Endodermal cell (in vitro differentiated cells): ENCODE results near the gene CSRNP2. TPM values are rescaled to one million over a fixed set of nuclear protein-coding genes. Genes with fewer than 3 reads are reported as not detected.
A peak's percentile ranks its signal among the peaks of the same experiment; 100 is the strongest.

Experiments
- DNase-seq: peaks from one replicate; pipeline ENCODE4 v3.0.0-alpha.2; 2017
- H3K27ac ChIP-seq: 2 replicates; pipeline ENCODE4 v1.5.1; 2013; ENCODE audit warnings: mild to moderate bottlenecking, low read depth, low read length, moderate library complexity
- H3K27me3 ChIP-seq: 2 replicates; pipeline ENCODE4 v1.6.1; 2013; ENCODE audit warnings: mild to moderate bottlenecking, low read length, moderate library complexity; ENCODE audit not compliant: insufficient read depth, control insufficient read depth, poor library complexity, severe bottlenecking
- H3K36me3 ChIP-seq: 2 replicates; pipeline ENCODE4 v1.7.0; 2013; ENCODE audit warnings: mild to moderate bottlenecking, low read length, moderate library complexity; ENCODE audit not compliant: control insufficient read depth, insufficient read depth
- H3K4me1 ChIP-seq: one replicate; pipeline ENCODE4 v1.7.0; 2013; ENCODE audit warnings: low read length; ENCODE audit not compliant: control insufficient read depth, insufficient read depth
- H3K4me3 ChIP-seq: 2 replicates; pipeline ENCODE4 v1.5.1; 2013; ENCODE audit warnings: mild to moderate bottlenecking, low read length, moderate library complexity
- H3K9ac ChIP-seq: 2 replicates; pipeline ENCODE4 v1.6.1; 2013; ENCODE audit warnings: mild to moderate bottlenecking, low read length, moderate library complexity; ENCODE audit not compliant: poor library complexity, severe bottlenecking; ENCODE audit errors: extremely low read depth
- H3K9me3 ChIP-seq: 2 replicates; pipeline ENCODE4 v1.6.1; 2013; ENCODE audit warnings: mild to moderate bottlenecking, low read length, moderate library complexity; ENCODE audit not compliant: control insufficient read depth
- H3K27ac Mint-ChIP-seq: 2 replicates; pipeline ENCODE4 v1.8.0; 2020; ENCODE audit warnings: mixed read lengths
- H3K27me3 Mint-ChIP-seq: 2 replicates; pipeline ENCODE4 v1.8.0; 2021; ENCODE audit warnings: mild to moderate bottlenecking, mixed read lengths; ENCODE audit not compliant: insufficient read depth
- H3K36me3 Mint-ChIP-seq: 2 replicates; pipeline ENCODE4 v1.8.0; 2020; ENCODE audit warnings: low read depth, mixed read lengths
- H3K4me1 Mint-ChIP-seq: 2 replicates; pipeline ENCODE4 v1.8.0; 2020; ENCODE audit warnings: mixed read lengths
- H3K4me3 Mint-ChIP-seq: 2 replicates; pipeline ENCODE4 v1.8.0; 2020; ENCODE audit warnings: mild to moderate bottlenecking, moderate library complexity, mixed read lengths
- H3K9me3 Mint-ChIP-seq: 2 replicates; pipeline ENCODE4 v1.8.0; 2020; ENCODE audit warnings: mild to moderate bottlenecking, mixed read lengths
- CTCF ChIP-seq: fragments of 200-600 bp; sonication (generic); conservative IDR thresholded peaks from 2 replicates; pipeline ENCODE4 v1.5.0; 2021; ENCODE audit warnings: antibody characterized with exemption, mild to moderate bottlenecking
- whole genome bisulfite sequencing, 2 experiments: methylation state at CpG; one replicate each; pipeline versions ENCODE4 v1.1.5 to v1.1.7; 2013; ENCODE audit warnings: missing lambda C conversion rate in 2 of 2, mixed read lengths in 1 of 2; ENCODE audit not compliant: insufficient coverage in 1 of 2, insufficient read length in 1 of 2; 5-methylcytosine and 5-hydroxymethylcytosine counted together
- total RNA-seq, 2 donors: library from RNA; stranded (reverse); fragmentation: NEBNext Ultra II Directional in 1 of 2; extraction: Animal tissue kit (Norgen Biotek cat#: 25700) in 1 of 2; gene quantifications; 2 replicates in 1 of 2; 3 replicates in 1 of 2; pipeline ENCODE4 v1.2.1, GENCODE V29; 2021

CSRNP2 gene
- total RNA-seq, 2 donors from 2014 or later, result 45.7 to 52.1 TPM

DNA sequence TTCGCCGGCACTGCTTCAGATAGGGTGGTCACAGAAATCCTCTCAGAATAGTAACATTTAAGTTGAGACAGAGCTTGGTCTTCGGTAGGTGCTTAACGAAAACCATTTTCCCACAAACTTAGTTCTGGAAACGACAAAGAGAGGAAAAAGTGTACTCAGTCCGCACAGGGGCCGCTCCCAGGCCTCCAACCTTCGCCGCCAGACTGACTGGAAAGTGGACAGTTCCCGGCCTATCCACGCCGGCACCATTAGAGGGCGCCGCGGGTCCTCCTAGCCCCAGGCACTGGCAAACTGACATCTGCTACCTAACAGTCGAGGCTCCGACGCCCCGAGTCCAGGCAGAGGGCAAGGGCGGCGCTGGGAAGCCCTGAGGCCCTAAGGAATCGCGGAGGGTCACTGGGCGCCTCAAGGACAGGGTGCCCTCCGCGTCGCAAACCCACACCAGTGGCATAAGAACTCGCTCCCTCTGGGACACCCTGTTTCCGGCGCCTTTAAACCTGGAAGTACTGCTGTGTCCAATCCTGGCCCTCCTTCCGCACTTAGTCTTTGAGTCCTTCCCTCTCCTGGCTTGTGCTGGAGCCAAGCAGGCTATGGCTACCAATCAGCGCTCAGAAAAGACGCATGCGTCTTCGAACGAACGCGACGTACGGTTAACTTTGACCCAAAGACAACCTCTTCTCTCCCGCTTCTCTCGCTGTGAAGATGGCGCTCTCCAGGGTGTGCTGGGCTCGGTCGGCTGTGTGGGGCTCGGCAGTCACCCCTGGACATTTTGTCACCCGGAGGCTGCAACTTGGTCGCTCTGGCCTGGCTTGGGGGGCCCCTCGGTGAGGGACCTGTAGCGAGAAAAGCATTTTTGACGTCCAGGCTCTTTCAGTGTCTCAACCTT, 35.5 kb downstream of the CSRNP2 start, which contains the start of gene LETMD1:
Gene LETMD1, plus strand, starts transcription at position 673 of the 886 bp plus-strand sequence. Its CDS starts 30 bp downstream, at position 703.
- no peaks in the 10 kb centered on the region for H3K27me3 ChIP-seq
- H3K36me3 ChIP-seq, result peaks cover 7% of the 10 kb centered on the region
- peak; percentile 99 for DNase-seq
- Mint-ChIP-seq H3K9me3 (no peaks in the 10 kb centered on the region), H3K27ac (peak within 1 kb of the TSS; percentile 90), H3K4me3 (peak within 1 kb of the TSS; percentile 85), H3K36me3 (peaks cover 9% of the 10 kb centered on the region), H3K27me3 (no peaks in the 10 kb centered on the region), H3K4me1 (peaks cover 10% of the 10 kb centered on the region)
- H3K9ac ChIP-seq, result peak within 1 kb of the TSS; percentile 70
- H3K27ac ChIP-seq, result peak within 1 kb of the TSS; percentile 75
- TF ChIP-seq CTCF, result peak; percentile 93
- WGBS, 2 experiments, result 3 to 5% methylated on average over 33 to 51 of the region's 51 CpGs
- no peaks in the 10 kb centered on the region for H3K9me3 ChIP-seq
- H3K4me3 ChIP-seq, result peak within 1 kb of the TSS; percentile 93
- no peaks in the 10 kb centered on the region for H3K4me1 ChIP-seq

DNA sequence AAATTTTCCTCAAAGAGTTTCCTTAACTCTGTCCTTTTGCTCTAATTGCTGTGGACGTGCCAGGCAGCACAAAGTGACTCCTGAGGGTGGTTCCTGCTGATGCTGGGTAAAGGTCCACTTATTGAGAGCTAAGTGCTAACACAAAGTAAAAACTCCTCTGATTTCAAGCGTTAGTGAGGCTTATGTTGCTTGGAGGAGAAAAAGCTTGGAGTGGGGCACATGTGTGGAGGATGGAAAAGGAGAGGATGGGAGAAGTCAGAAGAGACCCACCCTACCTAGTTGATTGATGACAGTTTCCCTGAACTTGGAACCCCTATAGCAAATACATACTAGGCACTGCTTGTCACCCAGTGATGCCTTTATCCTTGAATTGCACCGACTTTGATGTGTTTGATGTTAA, 47.1 kb downstream of the CSRNP2 start:
- no peak for TF ChIP-seq CTCF
- H3K9me3 Mint-ChIP-seq, result no peaks in the 10 kb centered on the region
- DNase-seq, result no peak
- Histone ChIP-seq H3K9me3 (no peaks in the 10 kb centered on the region), H3K4me1 (no peaks in the 10 kb centered on the region), H3K36me3 (no peaks in the 10 kb centered on the region), H3K27me3 (no peaks in the 10 kb centered on the region), H3K4me3 (no peak overlapping the region), H3K27ac (no peak overlapping the region), H3K9ac (no peak overlapping the region)
- WGBS, 2 experiments, result 60 to 81% methylated on average over 1 to 2 of the region's 3 CpGs
- H3K36me3 Mint-ChIP-seq, result no peaks in the 10 kb centered on the region
- H3K4me1 Mint-ChIP-seq, result no peaks in the 10 kb centered on the region
- H3K4me3 Mint-ChIP-seq, result no peak overlapping the region
- no peak overlapping the region for H3K27ac Mint-ChIP-seq
- H3K27me3 Mint-ChIP-seq, result no peaks in the 10 kb centered on the region

- Histone ChIP-seq H3K4me3 (no peak overlapping the region), H3K9me3 (no peaks in the 10 kb centered on the region), H3K9ac (no peak overlapping the region), H3K36me3 (no peaks in the 10 kb centered on the region), H3K4me1 (no peaks in the 10 kb centered on the region), H3K27me3 (no peaks in the 10 kb centered on the region), H3K27ac (no peak overlapping the region)
- no peak for TF ChIP-seq CTCF
- H3K4me1 Mint-ChIP-seq, result no peaks in the 10 kb centered on the region
- 88 to 90% methylated on average over 3 to 4 of the region's 4 CpGs for WGBS, 2 experiments
- H3K36me3 Mint-ChIP-seq, result no peaks in the 10 kb centered on the region
- H3K27me3 Mint-ChIP-seq, result no peaks in the 10 kb centered on the region
- H3K27ac Mint-ChIP-seq, result peak overlapping the region; percentile 30
- no peaks in the 10 kb centered on the region for H3K9me3 Mint-ChIP-seq
- DNase-seq, result peak; percentile 62
- no peak overlapping the region for H3K4me3 Mint-ChIP-seq
Measured at GRCh38 chr12:51033457-51034089, 49.8 kb downstream of the CSRNP2 start.
